GM18519 (cell line): ENCODE measurements around the gene DHPS.
"Not testable (repeated sequence)": the region's sequence is repeated elsewhere in the genome, so short reads cannot be mapped to it uniquely, and the experiment has no call there.

Source experiments
- ATAC-seq: cut with Tn5 transposase; IDR thresholded peaks from one replicate; pipeline ENCODE4 v1.9.1; 2021; ENCODE audit warnings: mild to moderate bottlenecking, moderate library complexity; ENCODE audit not compliant: unreplicated experiment, low FRiP score

Gene DHPS

GRCh38 chr19:12647490-12648071 lies 34.1 kb downstream of the DHPS start:
- no peak for ATAC-seq

- ATAC-seq = no peak
Measured at GRCh38 chr19:12647047-12647446, 34.6 kb downstream of the DHPS start.

DNA sequence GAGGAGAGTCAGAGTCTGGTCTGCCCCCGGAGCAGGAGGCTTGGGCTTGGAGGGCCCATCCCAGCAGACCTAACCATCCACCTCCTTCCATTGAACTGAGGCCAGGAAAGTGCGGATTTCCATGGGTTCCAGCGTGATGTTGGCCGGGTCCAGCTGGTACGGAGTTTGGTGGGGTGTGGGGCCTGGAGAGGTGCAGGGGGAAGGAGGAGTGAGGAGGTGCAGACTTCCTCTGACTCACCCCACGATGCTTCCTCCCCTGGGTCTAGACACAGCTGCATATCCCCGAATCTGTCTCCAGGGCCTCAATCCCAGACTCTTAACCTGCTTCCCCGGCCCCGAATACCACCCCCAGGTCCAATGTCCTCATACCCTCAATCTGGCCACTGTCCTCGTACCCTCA lies 35.1 kb downstream of the DHPS start:
- no peak for ATAC-seq

DNA sequence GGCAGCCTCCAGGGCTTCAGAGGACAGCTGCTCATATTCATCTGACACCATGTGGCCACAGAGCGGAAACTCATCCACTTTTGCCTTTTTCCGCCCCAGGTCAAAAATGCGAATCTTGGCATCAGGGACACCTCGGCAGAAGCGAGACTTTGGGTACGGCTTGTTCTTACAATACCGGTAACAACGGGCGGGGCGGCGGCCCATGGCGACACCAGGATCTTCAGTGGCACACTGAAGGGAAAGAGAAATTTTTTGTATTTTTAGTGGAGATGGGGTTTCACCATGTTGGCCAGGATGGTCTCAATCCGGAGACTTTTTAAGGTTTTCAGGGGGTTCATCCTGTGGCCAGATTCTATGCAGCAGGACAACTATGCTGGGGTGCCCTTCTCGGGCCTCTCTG lies 38.0 kb downstream of the DHPS start:
- ATAC-seq = not testable (repeated sequence)

GRCh38 chr19:12642506-12642905 lies 39.2 kb downstream of the DHPS start:
- ATAC-seq = no peak

DNA sequence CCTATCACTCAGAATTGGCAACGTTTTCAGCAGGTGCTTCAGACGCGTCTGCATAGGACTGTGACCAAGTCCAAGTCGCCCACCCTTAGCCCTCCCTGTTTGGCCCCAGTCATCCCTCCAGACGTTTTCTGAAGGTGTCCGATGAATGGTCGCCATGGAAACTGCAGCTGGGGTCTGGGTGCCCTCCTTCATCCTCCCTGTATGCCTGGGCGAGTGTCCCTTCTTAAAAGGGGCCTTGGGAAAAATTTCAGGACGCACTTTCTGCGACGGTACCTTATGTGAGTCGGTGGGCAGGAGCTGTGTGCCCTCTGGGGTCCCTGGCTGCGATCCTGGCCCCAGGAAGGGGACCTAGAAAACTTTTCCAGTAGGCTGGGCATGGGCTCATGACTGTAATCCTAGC lies 40.2 kb downstream of the DHPS start:
- no peak for ATAC-seq

DNA sequence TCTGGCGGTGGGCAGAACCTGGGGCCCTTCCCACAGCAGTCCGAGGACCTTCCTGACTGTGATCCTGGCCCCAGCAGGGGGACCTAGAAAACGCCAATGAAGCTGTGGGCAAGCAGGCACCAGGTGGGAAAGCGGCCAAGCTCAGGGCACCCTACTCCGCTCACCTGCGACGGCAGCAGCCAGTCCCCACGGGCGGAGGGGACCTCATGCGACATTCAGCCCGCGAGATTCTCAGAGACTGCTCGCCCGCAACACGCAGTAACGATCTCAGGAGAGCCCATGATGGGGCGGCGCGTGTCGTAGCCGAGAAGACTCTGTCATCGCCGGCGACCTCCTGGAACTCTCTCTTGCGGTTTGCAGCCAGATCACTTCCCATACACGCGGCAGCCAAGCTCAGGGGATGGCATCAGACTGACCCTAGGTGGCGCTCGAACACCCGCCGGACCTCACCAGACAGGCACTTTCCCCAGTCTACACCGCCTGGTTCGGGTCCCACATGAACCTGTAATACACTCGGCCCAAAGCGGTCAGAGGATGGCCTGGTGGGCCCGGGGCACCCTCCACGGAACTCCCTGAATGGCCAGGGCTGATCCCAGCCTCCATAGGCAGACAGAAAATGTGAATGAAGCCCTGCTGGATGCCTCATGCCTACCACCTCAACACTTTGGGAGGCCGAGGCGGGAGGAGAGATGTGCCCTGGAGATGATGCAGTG lies 41.6 kb downstream of the DHPS start:
- no peak for ATAC-seq

DNA sequence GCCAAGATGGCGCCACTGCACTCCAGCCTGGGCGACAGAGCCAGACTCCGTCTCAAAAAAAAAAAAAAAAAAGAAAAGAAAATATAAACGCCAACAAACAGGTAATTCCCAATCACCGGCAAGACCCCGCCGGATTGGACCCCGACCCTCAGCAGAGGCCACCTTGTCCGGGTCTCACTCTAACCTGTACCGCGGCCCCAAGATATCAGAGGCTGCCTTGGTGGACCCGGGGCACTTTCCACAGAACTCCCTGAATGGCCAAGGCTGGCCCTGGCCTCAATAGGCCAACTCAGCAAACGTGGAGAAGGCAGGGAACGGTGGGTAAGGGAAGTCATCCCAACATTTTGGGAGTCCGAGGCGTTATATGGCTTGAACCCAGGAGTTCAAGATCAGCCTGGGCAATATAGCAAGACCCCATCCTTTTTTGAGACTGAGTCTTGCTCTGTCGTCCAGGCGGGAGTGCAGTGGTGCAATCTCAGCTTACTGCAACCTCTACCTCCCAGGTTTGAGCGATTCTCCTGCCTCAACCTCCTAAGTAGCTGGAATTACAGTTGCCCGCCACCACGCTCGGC lies 43.0 kb downstream of the DHPS start:
- ATAC-seq = no peak

DNA sequence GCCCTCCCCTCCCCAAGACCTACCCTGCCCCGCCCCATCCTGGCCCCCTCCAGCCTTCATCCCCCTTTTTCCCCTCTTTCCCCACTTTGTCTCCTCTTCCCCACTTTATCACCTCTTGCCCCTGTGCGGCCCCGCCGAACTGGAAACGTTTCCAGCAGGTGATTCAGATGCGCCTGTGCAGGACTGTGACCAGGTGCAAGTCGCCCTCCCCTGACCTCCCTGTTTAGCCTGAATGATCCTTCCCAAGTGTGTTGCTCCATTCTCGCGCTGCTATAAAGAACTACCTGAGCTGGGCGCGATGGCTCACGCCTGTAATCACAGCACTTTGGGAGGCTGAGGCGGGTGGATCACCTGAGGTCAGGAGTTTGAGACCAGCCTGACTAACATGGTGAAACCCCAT lies 45.0 kb downstream of the DHPS start:
- no peak for ATAC-seq

DNA sequence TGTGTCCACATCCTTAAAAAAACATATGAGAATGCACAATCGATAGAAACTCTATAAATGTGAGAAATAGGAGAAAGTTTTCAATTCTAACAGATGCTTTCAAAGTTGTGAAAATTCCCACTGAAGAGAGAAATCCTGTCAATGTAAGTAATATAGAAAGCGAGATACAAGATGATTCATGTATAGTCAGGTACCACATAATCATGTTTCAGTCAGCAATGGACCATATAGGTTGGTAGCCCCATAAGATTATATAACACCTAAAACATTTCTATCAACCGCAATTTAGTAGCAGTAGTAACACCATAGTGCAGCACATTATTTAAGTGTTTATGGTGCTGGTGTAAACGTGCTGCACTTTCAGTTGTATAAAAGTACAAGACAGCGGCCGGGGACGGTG lies 52.5 kb downstream of the DHPS start:
- ATAC-seq = no peak

DNA sequence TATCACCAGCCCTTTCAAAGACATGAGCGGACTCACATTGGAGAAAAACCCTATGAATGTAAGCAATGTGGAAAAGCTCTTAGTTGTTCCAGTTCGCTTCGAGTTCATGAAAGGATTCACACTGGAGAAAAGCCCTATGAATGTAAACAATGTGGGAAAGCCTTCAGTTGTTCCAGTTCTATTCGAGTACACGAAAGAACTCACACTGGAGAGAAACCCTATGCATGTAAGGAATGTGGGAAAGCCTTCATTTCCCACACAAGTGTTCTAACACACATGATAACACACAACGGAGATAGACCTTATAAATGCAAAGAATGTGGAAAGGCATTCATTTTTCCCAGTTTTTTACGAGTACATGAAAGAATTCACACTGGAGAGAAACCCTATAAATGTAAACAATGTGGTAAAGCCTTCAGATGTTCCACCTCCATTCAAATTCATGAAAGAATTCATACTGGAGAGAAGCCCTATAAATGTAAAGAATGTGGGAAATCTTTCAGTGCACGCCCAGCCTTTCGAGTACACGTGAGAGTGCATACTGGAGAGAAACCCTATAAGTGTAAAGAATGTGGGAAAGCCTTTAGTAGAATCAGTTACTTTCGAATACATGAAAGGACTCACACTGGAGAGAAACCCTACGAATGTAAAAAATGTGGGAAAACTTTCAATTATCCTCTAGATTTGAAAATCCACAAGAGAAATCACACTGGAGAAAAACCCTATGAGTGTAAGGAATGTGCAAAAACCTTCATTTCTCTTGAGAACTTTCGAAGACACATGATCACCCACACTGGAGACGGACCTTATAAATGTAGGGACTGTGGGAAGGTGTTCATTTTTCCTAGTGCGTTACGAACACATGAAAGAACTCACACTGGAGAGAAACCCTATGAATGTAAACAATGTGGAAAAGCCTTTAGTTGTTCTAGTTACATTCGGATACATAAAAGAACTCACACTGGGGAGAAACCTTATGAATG lies 53.3 kb downstream of the DHPS start:
- ATAC-seq = no peak

DNA sequence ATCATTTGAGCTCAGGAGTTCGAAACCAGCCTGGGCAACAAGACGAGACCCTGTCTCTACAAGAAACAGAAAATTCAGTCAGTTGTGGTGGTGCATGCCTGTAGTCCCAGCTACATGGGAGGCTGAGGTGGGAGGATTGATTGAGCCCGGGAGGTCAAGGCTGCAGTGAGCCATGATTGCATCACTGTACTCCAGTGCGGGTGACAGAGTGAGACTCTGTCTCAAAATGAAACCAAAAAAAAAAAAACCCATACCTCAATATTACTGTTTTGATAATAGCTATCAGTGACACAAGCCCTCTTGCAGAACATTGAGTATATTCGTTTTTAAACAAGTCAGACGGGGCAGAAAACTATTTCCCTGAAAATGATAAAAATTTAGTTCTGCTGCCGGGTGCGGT lies 54.7 kb downstream of the DHPS start:
- ATAC-seq = no peak
